ENCODE results near the gene NBPF26. TPM values are rescaled to one million over a fixed set of nuclear protein-coding genes. Genes with fewer than 3 reads are reported as not detected.
"Not testable (repeated sequence)": the region's sequence is repeated elsewhere in the genome, so short reads cannot be mapped to it uniquely, and the experiment has no call there.

NBPF26 gene
- 38.6 and 40.5 TPM in 2 replicates for total RNA-seq
- long read RNA-seq, partial matches to known transcripts = 4 of 14 reads
- long read RNA-seq, other reads (novel, unspliced or antisense) = 10 of 14 reads

GRCh38 chr1:120723715-120724402 is at the start of gene NBPF26:
Gene NBPF26, plus strand, starts transcription at chr1:120723945.
- H3K9me3 Mint-ChIP-seq (ENCODE audit: unreplicated experiment); H3K36me3 Mint-ChIP-seq (ENCODE audit: unreplicated experiment); H3K27me3 Mint-ChIP-seq (ENCODE audit: unreplicated experiment); H3K4me1 Mint-ChIP-seq (ENCODE audit: unreplicated experiment): not testable (repeated sequence)
- Mint-ChIP-seq H3K27ac (ENCODE audit: unreplicated experiment) (peak within 1 kb of the TSS; percentile 71), H3K4me3 (ENCODE audit: unreplicated experiment) (peak within 1 kb of the TSS; percentile 73)
- peak; percentile 93 for DNase-seq (ENCODE audit: extremely low spot score, unreplicated experiment)

GRCh38 chr1:120680106-120680819 is 43.5 kb upstream of the NBPF26 start:
- not testable (repeated sequence) for H3K9me3 Mint-ChIP-seq (ENCODE audit: unreplicated experiment)

GRCh38 chr1:120680938-120681337 is 42.8 kb upstream of the NBPF26 start:
- not testable (repeated sequence) for H3K27ac Mint-ChIP-seq (ENCODE audit: unreplicated experiment); H3K4me1 Mint-ChIP-seq (ENCODE audit: unreplicated experiment); H3K4me3 Mint-ChIP-seq (ENCODE audit: unreplicated experiment); H3K9me3 Mint-ChIP-seq (ENCODE audit: unreplicated experiment); H3K27me3 Mint-ChIP-seq (ENCODE audit: unreplicated experiment); DNase-seq (ENCODE audit: extremely low spot score, unreplicated experiment); H3K36me3 Mint-ChIP-seq (ENCODE audit: unreplicated experiment)

More at GRCh38 chr1:120680106-120680819, 43.5 kb upstream of the NBPF26 start:
- not testable (repeated sequence) for H3K36me3 Mint-ChIP-seq (ENCODE audit: unreplicated experiment); H3K27me3 Mint-ChIP-seq (ENCODE audit: unreplicated experiment); H3K4me1 Mint-ChIP-seq (ENCODE audit: unreplicated experiment); H3K27ac Mint-ChIP-seq (ENCODE audit: unreplicated experiment); DNase-seq (ENCODE audit: extremely low spot score, unreplicated experiment); H3K4me3 Mint-ChIP-seq (ENCODE audit: unreplicated experiment)

GRCh38 chr1:120684397-120684796 is 39.3 kb upstream of the NBPF26 start:
- not testable (repeated sequence) for DNase-seq (ENCODE audit: extremely low spot score, unreplicated experiment); H3K9me3 Mint-ChIP-seq (ENCODE audit: unreplicated experiment); H3K27me3 Mint-ChIP-seq (ENCODE audit: unreplicated experiment); H3K27ac Mint-ChIP-seq (ENCODE audit: unreplicated experiment); H3K36me3 Mint-ChIP-seq (ENCODE audit: unreplicated experiment); H3K4me3 Mint-ChIP-seq (ENCODE audit: unreplicated experiment); H3K4me1 Mint-ChIP-seq (ENCODE audit: unreplicated experiment)

- not testable (repeated sequence) for H3K9me3 Mint-ChIP-seq (ENCODE audit: unreplicated experiment); H3K36me3 Mint-ChIP-seq (ENCODE audit: unreplicated experiment); H3K4me3 Mint-ChIP-seq (ENCODE audit: unreplicated experiment); H3K4me1 Mint-ChIP-seq (ENCODE audit: unreplicated experiment); H3K27me3 Mint-ChIP-seq (ENCODE audit: unreplicated experiment); H3K27ac Mint-ChIP-seq (ENCODE audit: unreplicated experiment); DNase-seq (ENCODE audit: extremely low spot score, unreplicated experiment)
Measured at GRCh38 chr1:120685622-120686021, 38.1 kb upstream of the NBPF26 start.

- H3K27ac Mint-ChIP-seq (ENCODE audit: unreplicated experiment); H3K4me3 Mint-ChIP-seq (ENCODE audit: unreplicated experiment); H3K36me3 Mint-ChIP-seq (ENCODE audit: unreplicated experiment); DNase-seq (ENCODE audit: extremely low spot score, unreplicated experiment); H3K9me3 Mint-ChIP-seq (ENCODE audit: unreplicated experiment); H3K4me1 Mint-ChIP-seq (ENCODE audit: unreplicated experiment); H3K27me3 Mint-ChIP-seq (ENCODE audit: unreplicated experiment): not testable (repeated sequence)
Measured at GRCh38 chr1:120687250-120687649, 36.5 kb upstream of the NBPF26 start.

GRCh38 chr1:120700807-120701562 is 22.8 kb upstream of the NBPF26 start:
- not testable (repeated sequence) for H3K36me3 Mint-ChIP-seq (ENCODE audit: unreplicated experiment); H3K27ac Mint-ChIP-seq (ENCODE audit: unreplicated experiment); DNase-seq (ENCODE audit: extremely low spot score, unreplicated experiment); H3K9me3 Mint-ChIP-seq (ENCODE audit: unreplicated experiment); H3K27me3 Mint-ChIP-seq (ENCODE audit: unreplicated experiment); H3K4me1 Mint-ChIP-seq (ENCODE audit: unreplicated experiment)
- H3K4me3 Mint-ChIP-seq (ENCODE audit: unreplicated experiment) = peak overlapping the region; percentile 44

GRCh38 chr1:120723358-120723714 is 409 bp upstream of the NBPF26 start:
- peak overlapping the region; percentile 73 for H3K4me3 Mint-ChIP-seq (ENCODE audit: unreplicated experiment)
- H3K4me1 Mint-ChIP-seq (ENCODE audit: unreplicated experiment); DNase-seq (ENCODE audit: extremely low spot score, unreplicated experiment); H3K36me3 Mint-ChIP-seq (ENCODE audit: unreplicated experiment); H3K9me3 Mint-ChIP-seq (ENCODE audit: unreplicated experiment); H3K27me3 Mint-ChIP-seq (ENCODE audit: unreplicated experiment); H3K27ac Mint-ChIP-seq (ENCODE audit: unreplicated experiment): not testable (repeated sequence)

- H3K27me3 Mint-ChIP-seq (ENCODE audit: unreplicated experiment); H3K36me3 Mint-ChIP-seq (ENCODE audit: unreplicated experiment); DNase-seq (ENCODE audit: extremely low spot score, unreplicated experiment); H3K9me3 Mint-ChIP-seq (ENCODE audit: unreplicated experiment); H3K4me1 Mint-ChIP-seq (ENCODE audit: unreplicated experiment): not testable (repeated sequence)
- peak overlapping the region; percentile 73 for H3K4me3 Mint-ChIP-seq (ENCODE audit: unreplicated experiment)
- peak overlapping the region; percentile 71 for H3K27ac Mint-ChIP-seq (ENCODE audit: unreplicated experiment)
Measured at GRCh38 chr1:120724507-120724906, 762 bp downstream of the NBPF26 start.

GRCh38 chr1:120728811-120729210 is 5.1 kb downstream of the NBPF26 start:
- H3K36me3 Mint-ChIP-seq (ENCODE audit: unreplicated experiment); H3K27ac Mint-ChIP-seq (ENCODE audit: unreplicated experiment); DNase-seq (ENCODE audit: extremely low spot score, unreplicated experiment); H3K9me3 Mint-ChIP-seq (ENCODE audit: unreplicated experiment); H3K4me1 Mint-ChIP-seq (ENCODE audit: unreplicated experiment); H3K4me3 Mint-ChIP-seq (ENCODE audit: unreplicated experiment); H3K27me3 Mint-ChIP-seq (ENCODE audit: unreplicated experiment): not testable (repeated sequence)

GRCh38 chr1:120769090-120769489 is 45.3 kb downstream of the NBPF26 start:
- H3K4me3 Mint-ChIP-seq (ENCODE audit: unreplicated experiment); H3K36me3 Mint-ChIP-seq (ENCODE audit: unreplicated experiment); DNase-seq (ENCODE audit: extremely low spot score, unreplicated experiment); H3K9me3 Mint-ChIP-seq (ENCODE audit: unreplicated experiment); H3K27me3 Mint-ChIP-seq (ENCODE audit: unreplicated experiment); H3K4me1 Mint-ChIP-seq (ENCODE audit: unreplicated experiment); H3K27ac Mint-ChIP-seq (ENCODE audit: unreplicated experiment): not testable (repeated sequence)

GRCh38 chr1:120805452-120805851 is 81.7 kb downstream of the NBPF26 start:
- not testable (repeated sequence) for H3K36me3 Mint-ChIP-seq (ENCODE audit: unreplicated experiment); H3K4me3 Mint-ChIP-seq (ENCODE audit: unreplicated experiment); DNase-seq (ENCODE audit: extremely low spot score, unreplicated experiment)

More at GRCh38 chr1:120805452-120805851, 81.7 kb downstream of the NBPF26 start:
- not testable (repeated sequence) for H3K9me3 Mint-ChIP-seq (ENCODE audit: unreplicated experiment); H3K27ac Mint-ChIP-seq (ENCODE audit: unreplicated experiment); H3K27me3 Mint-ChIP-seq (ENCODE audit: unreplicated experiment); H3K4me1 Mint-ChIP-seq (ENCODE audit: unreplicated experiment)

Data from osteocyte (in vitro differentiated cells).